SJCRH30 (cell line): ENCODE data around the gene HNF1A. TPM values are rescaled to one million over a fixed set of nuclear protein-coding genes. Genes with fewer than 3 reads are reported as not detected.
"Not testable (repeated sequence)": the region's sequence is repeated elsewhere in the genome, so short reads cannot be mapped to it uniquely, and the experiment has no call there.

Experiments used
- DNase-seq, 2 experiments: peaks; one replicate each; pipeline ENCODE4 v3.0.0-alpha.2; 2015 to 2020
- H3K27ac ChIP-seq: fragments of 250-450 bp; sonication (Bioruptor Pico); 2 replicates; pipeline ENCODE4 v1.5.1; 2020; ENCODE audit warnings: mild to moderate bottlenecking, moderate library complexity
- H3K27me3 ChIP-seq: fragments of 250-450 bp; sonication (Bioruptor Pico); 2 replicates; pipeline ENCODE4 v1.5.1; 2020; ENCODE audit warnings: mild to moderate bottlenecking, moderate library complexity
- H3K36me3 ChIP-seq: fragments of 250-450 bp; sonication (Bioruptor Pico); 2 replicates; pipeline ENCODE4 v1.5.1; 2020; ENCODE audit warnings: mild to moderate bottlenecking, moderate library complexity
- H3K4me1 ChIP-seq: fragments of 250-450 bp; sonication (Bioruptor Pico); 2 replicates; pipeline ENCODE4 v1.5.1; 2020; ENCODE audit warnings: mild to moderate bottlenecking, moderate library complexity
- H3K4me3 ChIP-seq: fragments of 250-450 bp; sonication (Bioruptor Pico); 2 replicates; pipeline ENCODE4 v1.5.1; 2020; ENCODE audit warnings: mild to moderate bottlenecking, moderate library complexity
- H3K9me3 ChIP-seq: fragments of 250-450 bp; sonication (Bioruptor Pico); replicated peaks from 2 replicates; pipeline ENCODE4 v1.5.1; 2020; ENCODE audit warnings: mild to moderate bottlenecking, moderate library complexity
- total RNA-seq: library from RNA; depleted of rRNA; stranded (reverse); fragments of >200 nt; shearing (Covaris generic); gene quantifications from 2 replicates; pipeline ENCODE4 v1.2.3, GENCODE V29; 2014

Gene HNF1A
- total RNA-seq, 1 experiment from 2014 or later: 0.04 TPM

DNA sequence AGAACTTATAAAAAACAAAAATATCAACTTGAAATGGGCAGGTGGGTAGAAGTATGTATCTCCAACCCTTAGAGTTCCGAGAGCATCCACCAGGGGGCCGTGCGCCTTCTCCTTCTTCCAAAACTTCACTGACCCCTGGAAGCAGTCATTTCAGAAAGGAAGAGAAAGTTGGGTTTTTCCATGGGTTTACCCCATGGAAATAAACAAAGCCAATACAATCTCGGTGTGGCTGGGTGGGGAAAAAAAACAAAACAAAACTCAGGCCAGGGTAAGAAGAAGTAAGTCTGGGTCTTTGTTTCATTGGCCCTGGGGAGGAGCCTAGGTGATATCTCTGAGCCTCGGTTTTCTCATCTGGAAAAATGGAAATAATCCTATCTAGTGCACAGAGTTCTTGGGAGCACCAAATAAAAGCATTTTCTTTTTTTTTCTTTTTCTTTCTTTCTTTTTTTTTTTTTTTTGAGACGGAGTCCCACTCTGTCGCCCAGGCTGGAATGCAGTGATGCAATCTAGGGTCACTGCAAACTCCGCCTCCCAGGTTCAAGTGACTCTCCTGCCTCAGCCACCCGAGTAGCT, 33.6 kb upstream of the HNF1A start:
- peak; percentile 47 to 67 for DNase-seq

DNA sequence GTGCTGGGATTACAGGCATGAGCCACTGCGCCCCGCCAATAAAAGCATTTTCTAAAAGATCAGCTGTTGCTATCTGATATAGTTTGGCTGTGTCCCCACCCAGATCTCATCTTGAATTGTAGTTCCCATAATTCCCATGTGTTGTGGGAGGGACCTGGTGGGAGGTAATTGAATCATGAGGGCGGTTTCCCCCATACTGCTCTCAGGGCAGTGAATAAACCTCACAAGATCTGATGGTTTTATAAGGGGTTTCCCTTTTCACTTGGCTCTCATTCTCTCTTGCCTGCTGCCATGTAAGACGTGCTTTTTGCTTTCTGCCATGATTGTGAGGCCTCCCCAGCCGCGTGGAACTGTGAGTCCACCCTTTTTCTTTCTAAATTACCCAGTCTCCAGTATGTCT, 32.8 kb upstream of the HNF1A start:
- not testable (repeated sequence) for DNase-seq, H3K27me3 ChIP-seq, H3K27ac ChIP-seq, H3K4me1 ChIP-seq, H3K9me3 ChIP-seq, H3K36me3 ChIP-seq, H3K4me3 ChIP-seq

More for the DNA sequence above, 33.6 kb upstream of the HNF1A start:
- H3K27ac ChIP-seq: no peak overlapping the region
- no peaks in the 10 kb centered on the region for H3K9me3 ChIP-seq
- H3K4me3 ChIP-seq: no peak overlapping the region
- no peaks in the 10 kb centered on the region for H3K27me3 ChIP-seq
- no peaks in the 10 kb centered on the region for H3K36me3 ChIP-seq
- H3K4me1 ChIP-seq: no peaks in the 10 kb centered on the region

DNA sequence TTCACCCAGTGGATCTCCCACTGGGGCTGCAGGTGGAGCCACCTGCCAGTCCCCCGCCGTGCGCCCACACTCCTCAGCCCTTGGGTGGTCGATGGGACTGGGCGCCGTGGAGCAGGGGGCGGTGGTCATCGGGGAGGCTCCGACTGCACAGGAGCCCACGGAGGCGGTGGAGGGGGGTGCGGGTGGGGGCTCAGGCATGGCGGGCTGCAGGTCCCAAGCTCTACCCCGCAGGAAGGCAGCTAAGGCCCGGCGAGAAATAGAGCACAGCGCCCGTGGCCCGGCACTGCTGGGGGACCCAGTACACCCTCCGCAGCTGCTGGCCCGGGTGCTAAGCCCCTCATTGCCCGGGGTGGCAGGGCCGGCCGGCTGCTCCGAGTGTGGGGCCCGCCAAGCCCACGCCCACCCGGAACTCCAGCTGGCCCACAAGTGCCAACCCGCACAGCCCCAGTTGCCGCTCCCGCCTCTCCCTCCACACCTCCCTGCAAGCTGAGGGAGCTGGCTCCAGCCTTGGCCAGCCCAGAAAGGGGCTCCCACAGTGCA, 28.0 kb upstream of the HNF1A start:
- H3K27ac ChIP-seq, H3K4me3 ChIP-seq, DNase-seq, H3K4me1 ChIP-seq, H3K9me3 ChIP-seq, H3K27me3 ChIP-seq, H3K36me3 ChIP-seq: not testable (repeated sequence)

DNA sequence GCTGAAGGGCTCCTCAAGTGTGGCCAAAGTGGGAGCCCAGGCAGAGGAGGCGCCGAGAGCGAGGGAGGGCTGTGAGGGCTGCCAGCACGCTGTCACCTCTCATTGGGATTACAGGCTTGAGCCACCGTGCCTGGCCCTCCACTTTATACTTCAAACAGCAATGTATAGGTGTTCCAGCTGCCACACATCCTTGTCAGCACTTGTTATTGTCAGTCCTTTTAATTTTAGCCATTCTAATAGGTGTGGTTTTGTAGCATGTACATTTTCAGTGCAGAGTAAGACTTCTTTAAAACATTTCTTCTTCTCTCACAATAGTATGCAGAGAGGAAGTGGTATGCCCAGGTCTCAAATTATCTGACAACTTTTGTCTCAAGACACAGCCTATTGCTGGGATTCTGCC, 27.5 kb upstream of the HNF1A start:
- no peak overlapping the region for H3K27ac ChIP-seq
- no peaks in the 10 kb centered on the region for H3K36me3 ChIP-seq
- H3K4me1 ChIP-seq: no peaks in the 10 kb centered on the region
- DNase-seq: no peak
- H3K4me3 ChIP-seq: no peak overlapping the region
- H3K9me3 ChIP-seq: no peaks in the 10 kb centered on the region
- H3K27me3 ChIP-seq: no peaks in the 10 kb centered on the region

- Histone ChIP-seq H3K27ac (no peak overlapping the region), H3K27me3 (no peaks in the 10 kb centered on the region), H3K36me3 (no peaks in the 10 kb centered on the region), H3K9me3 (no peaks in the 10 kb centered on the region), H3K4me1 (no peaks in the 10 kb centered on the region), H3K4me3 (no peak overlapping the region)
- DNase-seq: no peak
Observed at GRCh38 chr12:120955232-120955631, 23.1 kb upstream of the HNF1A start.

- H3K4me3 ChIP-seq: no peak overlapping the region
- no peaks in the 10 kb centered on the region for H3K27me3 ChIP-seq
- H3K4me1 ChIP-seq: no peaks in the 10 kb centered on the region
- H3K36me3 ChIP-seq: no peaks in the 10 kb centered on the region
- DNase-seq: no peak
- H3K27ac ChIP-seq: no peak overlapping the region
- H3K9me3 ChIP-seq: no peaks in the 10 kb centered on the region
Observed at GRCh38 chr12:120956579-120957300, 21.6 kb upstream of the HNF1A start.

- Histone ChIP-seq H3K4me1 (no peaks in the 10 kb centered on the region), H3K4me3 (no peak overlapping the region), H3K9me3 (no peaks in the 10 kb centered on the region), H3K27me3 (no peaks in the 10 kb centered on the region), H3K27ac (no peak overlapping the region), H3K36me3 (no peaks in the 10 kb centered on the region)
- no peak for DNase-seq
Observed at GRCh38 chr12:120959111-120959878, 19.0 kb upstream of the HNF1A start.

DNA sequence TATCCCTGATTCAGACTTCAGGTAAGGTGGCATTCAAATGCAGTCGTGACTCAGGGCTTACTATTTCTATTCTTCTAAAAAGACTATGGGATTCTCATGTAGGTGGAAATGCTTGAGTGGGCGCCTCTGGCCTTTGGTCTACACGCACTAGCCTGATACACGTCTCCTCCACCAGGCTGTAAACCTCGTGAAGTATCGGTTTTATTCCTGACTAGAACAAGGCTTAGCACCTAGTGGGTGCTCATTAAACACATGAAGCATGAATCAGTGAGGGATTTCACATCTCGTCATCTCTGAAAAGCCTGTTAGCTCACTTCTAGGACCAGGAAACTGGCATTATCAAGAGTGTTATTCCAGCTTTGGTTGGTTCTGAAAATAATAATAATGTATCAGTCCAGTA, 17.7 kb upstream of the HNF1A start:
- H3K27me3 ChIP-seq: no peaks in the 10 kb centered on the region
- no peaks in the 10 kb centered on the region for H3K36me3 ChIP-seq
- no peak overlapping the region for H3K4me3 ChIP-seq
- no peak for DNase-seq
- H3K9me3 ChIP-seq: no peaks in the 10 kb centered on the region
- H3K4me1 ChIP-seq: no peaks in the 10 kb centered on the region
- no peak overlapping the region for H3K27ac ChIP-seq

GRCh38 chr12:120961604-120962531, 16.5 kb upstream of the HNF1A start:
- Histone ChIP-seq H3K4me1 (no peaks in the 10 kb centered on the region), H3K27me3 (no peaks in the 10 kb centered on the region), H3K4me3 (no peak overlapping the region), H3K36me3 (no peaks in the 10 kb centered on the region), H3K9me3 (no peaks in the 10 kb centered on the region), H3K27ac (no peak overlapping the region)
- DNase-seq: no peak

DNA sequence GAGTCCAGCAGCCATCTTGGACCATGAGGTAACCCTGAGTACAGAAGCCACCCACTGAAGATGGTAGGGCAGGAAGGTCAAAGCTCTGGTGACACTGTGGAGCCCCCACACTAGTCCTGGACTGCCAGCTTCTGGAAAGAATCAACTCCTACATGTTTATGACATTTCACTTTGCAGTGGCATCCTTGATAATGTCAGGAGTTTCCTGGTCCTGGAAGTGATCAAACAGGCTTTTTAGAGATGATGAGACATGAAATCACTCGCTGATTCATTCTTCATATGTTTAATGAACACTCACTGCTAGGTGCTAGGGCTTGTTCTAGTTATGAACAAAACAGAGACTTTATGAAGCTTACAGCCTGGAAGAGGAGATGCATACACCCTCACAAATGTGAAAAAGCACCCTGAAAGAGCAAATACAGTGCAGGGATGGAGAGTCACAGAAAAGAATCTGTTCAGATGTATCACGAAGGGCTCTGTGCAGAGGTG, 15.8 kb upstream of the HNF1A start:
- no peaks in the 10 kb centered on the region for H3K9me3 ChIP-seq
- no peaks in the 10 kb centered on the region for H3K27me3 ChIP-seq
- DNase-seq: no peak
- H3K4me3 ChIP-seq: no peak overlapping the region
- H3K27ac ChIP-seq: no peak overlapping the region
- H3K36me3 ChIP-seq: no peaks in the 10 kb centered on the region
- no peaks in the 10 kb centered on the region for H3K4me1 ChIP-seq

GRCh38 chr12:120964298-120964697, 14.0 kb upstream of the HNF1A start:
- Histone ChIP-seq H3K4me1 (no peaks in the 10 kb centered on the region), H3K27ac (no peak overlapping the region), H3K27me3 (no peaks in the 10 kb centered on the region), H3K4me3 (no peak overlapping the region), H3K36me3 (no peaks in the 10 kb centered on the region), H3K9me3 (no peaks in the 10 kb centered on the region)
- DNase-seq: no peak

GRCh38 chr12:120965534-120966091, 12.7 kb upstream of the HNF1A start:
- no peaks in the 10 kb centered on the region for H3K27me3 ChIP-seq

DNA sequence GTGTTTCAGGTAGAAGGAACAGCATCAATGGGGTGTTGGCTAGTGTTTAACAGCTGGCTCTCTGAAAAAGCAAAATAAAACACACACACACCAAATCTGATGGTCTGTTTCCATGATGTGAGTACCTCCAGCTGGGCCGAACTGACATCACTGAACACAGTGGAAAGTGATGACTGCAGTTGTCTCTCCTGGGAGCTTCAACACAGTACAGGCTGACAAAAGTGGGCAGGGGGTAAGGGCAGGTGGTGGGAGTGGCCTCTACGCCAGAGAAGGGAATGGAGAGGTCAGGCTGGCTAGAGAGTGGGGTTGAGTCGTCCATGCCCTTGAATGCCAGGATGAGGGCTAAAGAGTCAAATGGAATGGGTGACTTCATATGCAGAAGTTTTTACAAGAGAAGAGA, 8.0 kb upstream of the HNF1A start:
- Histone ChIP-seq H3K9me3 (no peaks in the 10 kb centered on the region), H3K27me3 (no peaks in the 10 kb centered on the region), H3K4me1 (no peaks in the 10 kb centered on the region), H3K36me3 (no peaks in the 10 kb centered on the region), H3K4me3 (no peak overlapping the region), H3K27ac (no peak overlapping the region)
- no peak for DNase-seq

More at GRCh38 chr12:120965534-120966091, 12.7 kb upstream of the HNF1A start:
- H3K4me3 ChIP-seq: no peak overlapping the region
- H3K9me3 ChIP-seq: no peaks in the 10 kb centered on the region
- no peaks in the 10 kb centered on the region for H3K4me1 ChIP-seq
- H3K27ac ChIP-seq: no peak overlapping the region
- no peaks in the 10 kb centered on the region for H3K36me3 ChIP-seq
- DNase-seq: no peak
